MM.1S (cell line): ENCODE results near the gene ZBTB2.

ENCODE experiments used
- EZH2phosphoT487 ChIP-seq: fragments of 300-600 bp; sonication (generic); IDR thresholded peaks from 2 replicates; pipeline ENCODE4 v1.6.1; 2018; ENCODE audit warnings: antibody characterized with exemption, low read length
- TF ChIP-seq, protein P1 (sequence below): fragments of 300-600 bp; sonication (generic); IDR thresholded peaks from 2 replicates; pipeline ENCODE4 v1.5.1; 2016; ENCODE audit warnings: antibody characterized with exemption, low read length, mixed read lengths

DNA sequence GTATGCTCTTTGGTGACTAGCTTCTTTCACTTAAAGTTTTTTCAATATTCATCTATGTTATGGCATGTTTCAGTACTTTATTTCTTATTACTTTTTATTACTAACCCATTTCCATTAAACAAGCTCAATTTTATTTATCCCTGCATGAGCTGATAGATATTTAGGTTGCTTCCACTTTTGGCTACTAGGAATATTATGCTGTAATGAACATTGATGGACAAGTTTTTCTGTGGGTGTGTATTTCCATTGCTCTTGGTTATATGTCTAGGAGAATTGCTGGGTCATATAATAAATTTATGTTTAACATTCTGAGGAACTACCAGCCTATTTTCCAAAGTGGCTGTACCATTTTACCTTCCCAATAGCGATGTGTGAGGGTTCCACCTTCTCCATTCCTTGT lies 69.9 kb downstream of the ZBTB2 start:
- TF ChIP-seq EZH2phosphoT487 = no peak
- TF ChIP-seq, protein P1, sequence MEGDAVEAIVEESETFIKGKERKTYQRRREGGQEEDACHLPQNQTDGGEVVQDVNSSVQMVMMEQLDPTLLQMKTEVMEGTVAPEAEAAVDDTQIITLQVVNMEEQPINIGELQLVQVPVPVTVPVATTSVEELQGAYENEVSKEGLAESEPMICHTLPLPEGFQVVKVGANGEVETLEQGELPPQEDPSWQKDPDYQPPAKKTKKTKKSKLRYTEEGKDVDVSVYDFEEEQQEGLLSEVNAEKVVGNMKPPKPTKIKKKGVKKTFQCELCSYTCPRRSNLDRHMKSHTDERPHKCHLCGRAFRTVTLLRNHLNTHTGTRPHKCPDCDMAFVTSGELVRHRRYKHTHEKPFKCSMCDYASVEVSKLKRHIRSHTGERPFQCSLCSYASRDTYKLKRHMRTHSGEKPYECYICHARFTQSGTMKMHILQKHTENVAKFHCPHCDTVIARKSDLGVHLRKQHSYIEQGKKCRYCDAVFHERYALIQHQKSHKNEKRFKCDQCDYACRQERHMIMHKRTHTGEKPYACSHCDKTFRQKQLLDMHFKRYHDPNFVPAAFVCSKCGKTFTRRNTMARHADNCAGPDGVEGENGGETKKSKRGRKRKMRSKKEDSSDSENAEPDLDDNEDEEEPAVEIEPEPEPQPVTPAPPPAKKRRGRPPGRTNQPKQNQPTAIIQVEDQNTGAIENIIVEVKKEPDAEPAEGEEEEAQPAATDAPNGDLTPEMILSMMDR = no peak
